Heart left ventricle (tissue), 16 donors: Measurements from ENCODE around the gene LSR. TPM values are rescaled to one million over a fixed set of nuclear protein-coding genes. Genes with fewer than 3 reads are reported as not detected.

Source experiments
- ATAC-seq, 4 donors: fragments of 200-7000 bp; cut with Tn5 transposase; one replicate each; pipeline ENCODE4 v1.9.1; 2020 to 2022; ENCODE audit warnings: moderate library complexity in 4 of 4, mild to moderate bottlenecking in 3 of 4, moderate number of reproducible peaks in 1 of 4
- DNase-seq, 5 donors: peaks; one replicate each; pipeline ENCODE4 v3.0.0-alpha.2; 2020
- H3K27ac ChIP-seq, 12 donors: fragments of 200-600 bp; sonication (generic) in 4 of 12; one replicate each; pipeline versions ENCODE4 v1.5.0 to v1.8.0; 2016 to 2022; ENCODE audit warnings: mild to moderate bottlenecking in 2 of 12
- H3K27me3 ChIP-seq, 9 donors: fragments of 200-600 bp; sonication (generic) in 2 of 9; one replicate each; pipeline versions ENCODE4 v1.5.1 to v1.8.0; 2016 to 2022; ENCODE audit warnings: mild to moderate bottlenecking in 3 of 9
- H3K36me3 ChIP-seq, 9 donors: fragments of 200-600 bp; sonication (generic) in 2 of 9; one replicate each; pipeline versions ENCODE4 v1.5.0 to v1.8.0; 2018 to 2022; ENCODE audit warnings: mild to moderate bottlenecking in 2 of 9
- H3K4me1 ChIP-seq, 12 donors: fragments of 200-600 bp; sonication (generic) in 4 of 12; one replicate each; pipeline versions ENCODE4 v1.5.0 to v1.8.0; 2016 to 2022; ENCODE audit warnings: mild to moderate bottlenecking in 3 of 12
- H3K4me3 ChIP-seq, 12 donors: fragments of 200-600 bp; sonication (generic) in 4 of 12; one replicate each; pipeline versions ENCODE4 v1.5.0 to v1.8.0; 2017 to 2022; ENCODE audit warnings: mild to moderate bottlenecking in 9 of 12, moderate library complexity in 4 of 12
- H3K9me3 ChIP-seq, 12 donors: fragments of 200-600 bp; sonication (generic) in 4 of 12; one replicate each; pipeline versions ENCODE4 v1.5.0 to v1.8.0; 2016 to 2022; ENCODE audit warnings: mild to moderate bottlenecking in 1 of 12
- CTCF ChIP-seq, 12 donors: fragments of 200-600 bp; sonication (generic) in 4 of 12; IDR thresholded peaks; one replicate each; pipeline versions ENCODE4 v1.5.0 to v1.8.0; 2018 to 2022; ENCODE audit warnings: antibody characterized with exemption in 12 of 12, mild to moderate bottlenecking in 5 of 12
- POLR2A ChIP-seq, 2 donors: fragments of 450-650 bp; IDR thresholded peaks; one replicate each; pipeline ENCODE4 v1.6.1; 2017; ENCODE audit warnings: antibody characterized with exemption in 2 of 2, mild to moderate bottlenecking in 2 of 2, moderate library complexity in 2 of 2
- WGBS, 4 donors: extraction: QIAGEN DNeasy Blood & Tissue Kit in 2 of 4; methylation state at CpG; one replicate each; pipeline versions ENCODE4 v1.1.5 to v1.1.7; 2013 to 2018; 5-methylcytosine and 5-hydroxymethylcytosine counted together
- intact Hi-C, 10 donors: fragments of 100-400 bp; cut with DNase I; formaldehyde crosslinking; loops; one replicate each; pipeline versions ENCODE4 v1.11.1 to v1.14.2; 2022
- long read RNA-seq, 3 donors: library from polyadenylated mRNA; unstranded; transcript quantifications; one replicate each; pipeline ENCODE4 v2.0.0, GENCODE V29; 2020 to 2021
- polyA plus RNA-seq, 2 donors: library from polyadenylated mRNA; stranded (reverse); fragments of 200-250 nt; gene quantifications; one replicate each; pipeline ENCODE4 v1.2.3, GENCODE V29; 2013
- total RNA-seq, 9 donors: library from RNA; depleted of rRNA in 2 of 9; stranded (reverse); fragments of >200 nt in 2 of 9; fragmentation: NEBNext Ultra II Directional in 3 of 9; extraction: Animal tissue kit (Norgen Biotek cat#: 25700) in 3 of 9; gene quantifications; one replicate each; pipeline versions ENCODE4 v1.1.0 to v1.2.4, GENCODE V29; 2016 to 2023
- donor health status: ischemic (EF 13 %, LVEDD 7.1; RV severe dilation, severe dysfunction).
- donor health status: healthy with polysubstance abuse.
- donor health status: DM: no; HTN: yes; CAD: no.
- donor health status: DM: no; HTN: no; CAD: no.
- donor health status: ischemic (EF 25% LVEDD 6.9; RV normal size, moderate dysfunction).
- donor health status: ischemic (EF 25% LVEDD 5.7; RV mildly dilated, moderate dysfunction).
- donor health status: healthy.
- donor health status: DM: yes; HTN: yes; CAD: no.
- donor health status: ischemic (EF 35%, LVEDD 5.7; RV mildly dilated, moderate dysfunction).
- donor health status: nonischemic (EF 11% LVEDD 7.7; RV severe dilation, severe dysfunction).
- donor health status: DM: yes; HTN: yes; CAD: no.
- donor health status: PGD.
- donor health status: ischemic (EF 29% LVEDD 5.4; RV normal size, mild dysfunction).
- donor health status: nonischemic (EF 23%, LVEDD 6.1; RV moderate dilation, normal function).

The LSR gene
- total RNA-seq (1 to 10 TPM; 2.8 to 9.0 (median 5.3) TPM), polyA plus RNA-seq (10 to 100 TPM in 1 of 2 donors, 1 to 10 TPM in 1; 4.8 to 10.5 TPM)
- long read RNA-seq, donor 1, partial matches to known transcripts, result 4 of 11 reads
- long read RNA-seq, donor 1, other reads (novel, unspliced or antisense), result 3 of 11 reads
- long read RNA-seq, donor 2, partial matches to known transcripts, result 0 of 1 reads
- long read RNA-seq, donor 2, other reads (novel, unspliced or antisense), result 1 of 1 reads
- long read RNA-seq, donor 3, transcript LSR-202 (9 exons, 2,105 nt), result major isoform, 5 of 12 reads
- long read RNA-seq, donor 3, partial matches to known transcripts, result 3 of 12 reads
- long read RNA-seq, donor 3, other reads (novel, unspliced or antisense), result 2 of 12 reads

GRCh38 chr19:35248310-35249145 lies at the start of gene LSR:
TSS of gene LSR (plus strand) at chr19:35249002. CDS start at chr19:35249023, 21 bp downstream.
- Histone ChIP-seq H3K36me3 (peaks cover 0 to 7% (median 0%) of the 10 kb centered on the region in 9 donors), H3K27ac (peak within 1 kb of the TSS; percentile 7 to 84 (median 64)), H3K27me3 (peaks cover 12 to 30% (median 25%) of the 10 kb centered on the region in 9 donors), H3K9me3 (peaks cover 0 to 5% (median 0%) of the 10 kb centered on the region in 12 donors), H3K4me3 (peak within 1 kb of the TSS; percentile 34 to 70 (median 58)), H3K4me1 (peaks cover 0 to 35% (median 7%) of the 10 kb centered on the region in 12 donors)
- 0 to 2% (median 1%) methylated on average over 37 to 69 of the region's 69 CpGs for WGBS, 4 donors
- intact Hi-C loops, result loop anchor here in 1 of 10 donors (10.0 kb wide), 1 partner anchor 94 kb away; the partner anchor contains the start of gene FXYD5
- TF ChIP-seq POLR2A (IDR thresholded peaks at IDR 0.05), result no peak
- no peak for TF ChIP-seq CTCF (IDR thresholded peaks at IDR 0.05)
- DNase-seq (peak in 2 of 5 donors; percentile 53 to 58), ATAC-seq (peak; percentile 69 to 88 (median 84))

- TF ChIP-seq CTCF (IDR thresholded peaks at IDR 0.05) (no peak), POLR2A (IDR thresholded peaks at IDR 0.05) (no peak)
- H3K27me3 ChIP-seq, result peaks cover 0 to 3% (median 0%) of the 10 kb centered on the region in 9 donors
- 62 to 76% (median 69%) methylated on average over 2 of the region's 2 CpGs for WGBS, 4 donors
- peaks cover 0 to 8% (median 0%) of the 10 kb centered on the region in 12 donors for H3K4me1 ChIP-seq
- DNase-seq (no peak), ATAC-seq (no peak)
- intact Hi-C loops, result no loop called here
- no peaks in the 10 kb centered on the region for H3K36me3 ChIP-seq
- no peak overlapping the region for H3K4me3 ChIP-seq
- H3K27ac ChIP-seq, result no peak overlapping the region
- no peaks in the 10 kb centered on the region for H3K9me3 ChIP-seq
Measured at GRCh38 chr19:35199481-35199880, 49.3 kb upstream of the LSR start.

DNA sequence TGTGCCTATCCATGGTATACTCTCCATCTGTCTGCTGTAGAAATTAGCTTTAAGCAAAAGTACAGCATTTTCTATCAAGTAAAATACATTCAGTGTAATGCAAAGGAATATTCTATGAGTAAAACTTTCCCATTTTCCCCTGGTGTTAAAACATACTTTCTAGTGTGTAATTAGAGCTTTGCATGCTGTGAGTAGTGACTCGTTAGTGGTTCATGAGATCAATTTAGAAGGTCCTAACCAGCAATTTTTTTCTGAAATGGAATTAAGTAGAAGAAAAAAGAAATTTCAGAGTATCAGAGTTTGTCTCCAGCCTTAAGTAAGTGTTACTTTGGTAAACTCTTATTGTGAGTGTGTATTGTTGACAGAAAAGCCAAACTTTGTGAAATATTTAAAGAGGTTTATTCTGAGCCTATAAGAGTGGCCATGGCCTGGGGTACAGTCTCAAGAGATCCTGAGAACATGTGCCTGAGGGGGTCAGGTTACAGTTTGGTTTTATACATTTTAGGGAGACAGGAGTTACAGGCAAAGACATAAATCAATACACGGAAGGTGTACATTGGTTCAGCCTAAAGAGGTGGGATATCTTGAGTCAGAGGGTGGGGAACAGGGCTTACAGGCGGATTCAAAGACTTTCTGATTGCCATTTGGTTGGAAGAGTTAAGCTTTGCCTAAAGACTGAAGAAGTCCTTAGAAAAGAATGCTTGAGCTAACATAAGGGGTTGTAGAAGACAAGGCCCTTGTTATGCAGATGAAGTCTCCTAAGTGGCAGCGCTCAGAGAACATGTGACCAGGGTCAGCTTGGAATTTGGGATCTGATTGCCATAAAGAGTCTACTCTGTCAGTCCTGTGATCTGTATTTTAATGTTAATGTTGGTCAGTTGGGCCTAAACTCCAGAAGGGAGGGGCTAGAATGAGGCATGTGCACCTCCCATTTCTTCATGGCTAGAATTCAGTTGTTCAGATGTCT lies 45.8 kb upstream of the LSR start:
- H3K27ac ChIP-seq, result no peak overlapping the region
- intact Hi-C loops, result no loop called here

More for the DNA sequence above, 45.8 kb upstream of the LSR start:
- H3K27me3 ChIP-seq, result peaks cover 0 to 3% (median 0%) of the 10 kb centered on the region in 9 donors
- H3K4me1 ChIP-seq, result peaks cover 0 to 42% (median 0%) of the 10 kb centered on the region in 12 donors
- H3K4me3 ChIP-seq, result no peak overlapping the region
- WGBS, 4 donors, result 89 to 92% (median 91%) methylated on average over 4 of the region's 4 CpGs
- TF ChIP-seq POLR2A (IDR thresholded peaks at IDR 0.05) (no peak), CTCF (IDR thresholded peaks at IDR 0.05) (no peak)
- DNase-seq (no peak), ATAC-seq (no peak)
- peaks cover 0 to under 1% (median 0%) of the 10 kb centered on the region in 12 donors for H3K9me3 ChIP-seq
- H3K36me3 ChIP-seq, result no peaks in the 10 kb centered on the region
